Left kidney (tissue), 8 donors: Measurements from ENCODE around the gene MSANTD1. TPM values are rescaled to one million over a fixed set of nuclear protein-coding genes. Genes with fewer than 3 reads are reported as not detected.
A peak's percentile ranks its signal among the peaks of the same experiment; 100 is the strongest.

Source experiments
- DNase-seq: peaks from one replicate; pipeline ENCODE4 v3.0.0-alpha.2; 2013
- long read RNA-seq, 8 donors: transcript quantifications; one replicate each; lab custom pipeline, GENCODE V29; 2026
- polyA plus RNA-seq: library from polyadenylated mRNA; unstranded; fragments of 120-200 nt; gene quantifications from one replicate; pipeline ENCODE4 v1.2.1, GENCODE V29; 2013; ENCODE audit not compliant: insufficient read length

The MSANTD1 gene
- 0.88 TPM for polyA plus RNA-seq
- long read RNA-seq, donor 1: 0 reads
- long read RNA-seq, donor 2: 0 reads
- long read RNA-seq, donor 3: 0 reads
- long read RNA-seq, donor 4: 0 reads
- long read RNA-seq, donor 5: 0 reads
- long read RNA-seq, donor 6: 0 reads
- long read RNA-seq, donor 7: 0 reads
- long read RNA-seq, donor 8: 0 reads

DNA sequence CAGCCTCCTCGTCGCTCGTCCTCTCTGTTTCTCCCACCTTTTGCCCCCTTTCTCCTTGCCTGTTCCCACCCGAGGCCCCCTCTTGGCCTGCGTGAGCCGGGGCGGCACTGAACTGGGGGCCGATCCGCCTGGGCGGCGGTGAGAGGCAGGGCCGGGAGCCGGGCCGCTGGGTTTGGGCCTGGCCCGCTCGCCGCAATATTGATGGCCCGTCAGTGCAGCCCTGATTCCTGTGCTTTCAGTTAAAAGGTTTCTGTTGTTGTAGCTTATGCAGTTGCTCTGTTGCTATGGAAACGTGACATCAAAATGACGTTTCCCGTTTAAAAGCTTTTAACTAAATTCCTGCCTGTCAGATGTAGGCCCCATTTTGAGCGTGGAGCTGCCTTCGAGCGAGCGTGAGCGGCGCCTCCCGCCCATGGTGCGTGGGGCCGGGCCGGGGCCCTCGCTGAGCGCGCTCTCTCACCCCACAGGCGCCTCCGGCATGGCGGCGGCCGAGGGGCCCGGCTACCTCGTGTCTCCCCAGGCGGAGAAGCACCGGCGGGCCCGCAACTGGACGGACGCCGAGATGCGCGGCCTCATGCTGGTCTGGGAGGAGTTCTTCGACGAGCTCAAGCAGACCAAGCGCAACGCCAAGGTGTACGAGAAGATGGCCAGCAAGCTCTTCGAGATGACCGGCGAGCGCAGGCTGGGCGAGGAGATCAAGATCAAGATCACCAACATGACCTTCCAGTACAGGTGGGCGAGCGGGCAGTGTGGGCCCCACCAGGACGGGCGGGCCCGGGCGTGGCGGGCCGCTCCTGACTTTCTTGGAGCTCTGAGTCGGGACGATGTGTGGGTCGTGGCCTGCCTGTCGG, at the start of gene MSANTD1:
Gene MSANTD1, plus strand, starts transcription at position 349 of the 851 bp plus-strand sequence. Its CDS starts 64 bp downstream, at position 413.
- DNase-seq: peak; percentile 79

DNA sequence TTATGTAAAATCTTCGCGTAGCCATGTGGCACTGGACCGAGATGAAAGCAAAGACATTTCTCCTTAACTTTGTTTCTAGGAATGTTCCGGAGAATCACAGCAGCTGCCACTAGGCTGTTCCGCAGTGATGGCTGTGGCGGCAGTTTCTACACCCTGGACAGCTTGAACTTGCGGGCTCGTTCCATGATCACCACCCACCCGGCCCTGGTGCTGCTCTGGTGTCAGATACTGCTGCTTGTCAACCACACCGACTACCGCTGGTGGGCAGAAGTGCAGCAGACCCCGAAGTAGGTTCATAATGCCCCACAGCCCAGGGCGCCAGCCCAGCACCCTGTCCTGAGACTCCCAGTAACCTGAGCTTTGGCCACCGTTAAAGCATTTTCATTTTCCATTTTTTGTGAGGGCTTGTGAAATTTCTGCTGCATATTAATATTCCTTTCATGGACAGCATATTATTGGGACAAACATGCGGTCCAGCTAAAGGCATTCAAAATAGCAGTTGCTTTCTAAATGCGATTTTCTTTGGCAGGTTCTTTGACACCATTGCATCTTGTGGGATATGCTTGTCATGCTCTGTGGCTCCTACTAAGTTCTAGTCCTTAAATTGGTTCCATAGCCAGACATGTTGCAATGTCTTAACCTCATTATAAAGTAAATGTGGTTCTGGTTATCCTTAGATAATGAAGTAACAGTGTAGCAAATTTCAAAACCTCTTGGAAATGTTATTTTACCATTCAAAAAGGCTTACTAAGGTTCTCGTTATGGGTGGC, 49.1 kb upstream of the MSANTD1 start:
- DNase-seq: no peak

DNA sequence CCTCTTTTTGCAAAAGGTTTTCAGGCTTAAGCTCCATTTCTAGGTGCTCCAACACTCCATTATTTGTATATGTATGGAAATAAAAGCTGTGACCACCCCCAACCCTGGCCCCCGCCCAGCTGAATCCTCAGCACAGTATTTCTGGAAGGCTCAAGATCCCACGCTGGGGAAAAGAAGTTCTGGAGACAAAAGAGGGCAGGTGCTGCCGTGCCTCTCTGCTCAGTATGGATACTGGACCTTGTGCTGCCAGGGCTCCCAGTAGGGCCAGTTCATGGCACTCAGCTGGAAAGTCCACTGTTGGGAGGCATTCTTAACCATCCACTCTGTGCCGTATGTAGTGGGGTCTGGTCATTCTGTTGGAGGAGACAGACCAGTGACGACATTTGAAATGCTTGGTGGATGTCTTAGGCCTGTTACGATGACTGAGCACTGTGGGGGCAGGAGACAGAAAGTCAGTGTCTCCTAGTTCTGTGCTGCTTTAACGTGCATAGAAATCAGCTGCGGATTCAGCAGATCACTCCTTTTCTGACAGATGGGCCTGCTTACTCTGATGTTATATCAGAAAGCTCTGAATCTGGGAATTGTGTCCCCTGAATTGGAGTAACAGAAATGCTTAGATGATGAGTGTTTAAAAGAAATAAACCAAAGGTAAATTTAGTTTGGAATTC, 48.4 kb upstream of the MSANTD1 start:
- no peak for DNase-seq

DNA sequence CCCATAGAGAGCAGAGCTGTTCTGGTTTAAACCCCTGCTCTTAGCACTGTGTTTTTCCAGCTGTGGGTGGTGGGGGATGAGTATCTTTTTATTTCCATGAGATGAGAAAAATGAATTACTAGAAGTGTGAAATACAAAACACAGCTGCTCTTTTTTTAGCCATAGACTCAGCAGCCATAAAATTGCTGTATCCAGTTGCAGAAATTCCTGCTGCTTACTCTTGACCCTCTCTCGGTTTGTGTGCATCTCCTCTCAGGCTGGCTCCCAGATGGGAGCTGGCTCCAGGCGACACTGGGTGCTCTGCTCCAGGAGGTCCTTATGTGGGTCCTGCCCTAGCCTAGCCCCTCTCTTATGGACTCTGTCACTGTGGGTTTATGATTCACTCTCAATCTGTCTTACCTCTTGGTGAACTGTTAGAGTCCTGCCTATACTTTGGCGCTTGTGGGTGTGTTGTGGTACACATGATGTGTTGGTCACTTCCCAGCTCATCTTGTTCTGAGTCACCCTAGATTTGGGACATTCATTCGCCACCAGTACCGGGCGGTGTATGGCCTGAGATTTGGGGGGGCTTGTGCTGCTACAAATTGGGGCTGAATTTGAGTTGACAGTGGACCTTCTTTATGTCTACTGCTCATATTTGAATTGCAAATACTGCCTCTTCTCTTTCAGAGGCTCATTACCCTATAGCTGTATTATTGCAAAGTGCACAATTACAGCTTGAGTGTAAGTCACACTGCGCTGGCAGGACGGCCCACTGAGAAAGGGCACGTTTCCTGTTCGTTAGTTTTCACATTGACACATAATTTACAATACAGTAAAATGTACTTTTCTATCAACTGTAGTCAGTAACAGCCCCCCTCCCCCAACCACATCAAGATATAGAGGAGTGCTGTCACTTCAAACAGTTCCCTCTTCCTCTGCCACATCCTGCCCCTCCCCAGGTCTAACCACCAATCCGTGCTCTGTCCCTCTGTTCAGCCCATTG, 46.9 kb upstream of the MSANTD1 start:
- peak; percentile 30 for DNase-seq

DNA sequence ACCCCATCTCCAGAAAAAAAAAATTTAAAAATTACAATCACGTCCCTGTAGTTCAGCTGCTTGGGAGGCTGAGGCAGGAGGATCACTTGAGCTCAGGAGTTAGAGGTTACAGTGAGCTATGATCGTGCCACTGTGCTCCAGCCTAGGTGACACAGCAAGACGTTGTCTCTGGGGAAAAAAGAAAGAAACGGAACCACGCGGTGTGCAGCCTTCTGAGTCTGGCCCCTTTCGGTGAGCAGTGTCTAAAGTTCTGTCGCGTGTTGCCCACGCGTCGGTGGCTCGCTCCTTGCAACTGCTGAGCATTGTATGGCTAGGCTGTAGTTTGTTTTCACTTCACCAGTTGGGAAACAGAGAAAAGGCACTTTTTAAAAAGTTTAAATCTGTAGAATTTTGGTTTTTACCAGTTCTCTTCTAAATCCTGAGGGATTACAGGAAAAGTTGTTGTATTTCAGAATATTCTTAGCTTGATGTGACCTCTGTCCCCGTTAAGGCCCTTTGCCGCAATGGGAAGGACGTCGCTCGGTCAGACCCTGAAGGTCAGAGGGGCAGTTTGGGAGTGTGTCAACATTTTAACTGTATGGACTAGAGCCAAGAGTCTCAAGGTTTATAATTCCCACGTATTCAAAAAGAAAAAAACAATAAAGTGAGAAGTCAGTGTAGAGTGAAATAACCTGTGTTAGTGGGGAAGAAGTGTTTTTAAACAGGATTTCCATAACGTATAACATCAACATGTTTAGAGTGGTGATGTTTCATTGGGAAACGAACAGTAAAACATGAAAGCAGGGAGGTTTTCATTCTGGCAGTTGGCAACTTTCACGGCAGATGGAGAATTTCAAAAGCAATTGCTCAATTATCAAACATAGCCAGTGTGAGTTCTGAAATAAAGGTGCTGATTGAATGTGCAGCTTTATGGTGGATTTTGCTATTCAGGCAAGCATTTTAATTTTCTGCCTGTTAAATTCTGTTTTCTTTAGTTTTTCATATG, 45.8 kb upstream of the MSANTD1 start:
- no peak for DNase-seq

DNA sequence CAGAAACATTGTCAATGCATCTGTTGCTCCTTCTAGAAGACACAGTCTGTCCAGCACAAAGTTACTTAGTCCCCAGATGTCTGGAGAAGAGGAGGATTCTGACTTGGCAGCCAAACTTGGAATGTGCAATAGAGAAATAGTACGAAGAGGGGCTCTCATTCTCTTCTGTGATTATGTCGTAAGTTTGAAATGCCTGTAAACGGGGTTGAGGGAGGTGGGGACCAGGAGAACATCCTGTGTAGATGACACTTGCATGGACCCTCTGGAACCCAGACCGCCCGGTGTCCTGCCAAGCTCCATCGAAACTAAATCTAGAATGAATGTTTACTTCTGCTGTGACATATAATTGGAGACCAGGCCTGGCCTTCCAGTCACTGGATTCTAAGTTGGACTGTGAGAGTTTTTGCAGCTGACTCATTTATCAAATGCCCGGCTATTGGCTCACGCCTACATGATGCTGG, 45.0 kb upstream of the MSANTD1 start:
- no peak for DNase-seq

DNA sequence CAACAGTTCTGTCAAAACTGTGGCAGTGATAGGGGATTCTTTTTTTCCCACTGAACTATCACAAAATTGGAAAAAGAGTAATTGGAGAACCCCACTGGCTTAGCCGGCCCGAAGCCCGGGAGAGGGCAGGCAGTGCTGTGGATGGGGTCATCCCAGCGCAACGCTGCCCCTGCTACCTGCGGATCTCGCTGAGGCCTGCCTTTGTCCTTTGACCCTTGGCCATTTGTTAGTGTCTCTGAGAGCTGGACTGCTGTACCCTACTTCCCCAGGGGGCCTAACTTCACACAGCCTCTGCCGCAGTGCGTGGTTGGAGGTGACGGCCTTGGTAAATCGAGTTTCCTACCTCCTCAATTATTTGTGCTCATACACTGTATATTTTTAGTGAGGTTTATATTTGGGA, 43.0 kb upstream of the MSANTD1 start:
- no peak for DNase-seq

DNA sequence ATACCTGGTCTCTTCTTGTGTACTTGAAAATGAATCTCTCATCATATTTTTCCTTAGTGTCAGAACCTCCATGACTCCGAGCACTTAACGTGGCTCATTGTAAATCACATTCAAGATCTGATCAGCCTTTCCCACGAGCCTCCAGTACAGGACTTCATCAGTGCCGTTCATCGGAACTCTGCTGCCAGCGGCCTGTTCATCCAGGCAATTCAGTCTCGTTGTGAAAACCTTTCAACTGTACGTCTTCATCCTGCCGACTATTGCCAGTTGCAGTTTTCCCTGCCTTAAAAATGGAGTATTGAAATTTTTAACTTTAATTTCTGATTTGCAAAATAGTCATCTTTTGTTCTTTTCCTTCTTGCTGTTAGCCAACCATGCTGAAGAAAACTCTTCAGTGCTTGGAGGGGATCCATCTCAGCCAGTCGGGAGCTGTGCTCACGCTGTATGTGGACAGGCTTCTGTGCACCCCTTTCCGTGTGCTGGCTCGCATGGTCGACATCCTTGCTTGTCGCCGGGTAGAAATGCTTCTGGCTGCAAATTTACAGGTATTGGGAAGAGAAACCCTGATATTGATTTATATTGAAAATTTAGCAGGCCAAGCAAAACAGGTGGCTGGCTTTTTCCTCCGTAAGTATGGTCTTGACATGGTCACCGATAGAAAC, 42.4 kb upstream of the MSANTD1 start:
- no peak for DNase-seq

DNA sequence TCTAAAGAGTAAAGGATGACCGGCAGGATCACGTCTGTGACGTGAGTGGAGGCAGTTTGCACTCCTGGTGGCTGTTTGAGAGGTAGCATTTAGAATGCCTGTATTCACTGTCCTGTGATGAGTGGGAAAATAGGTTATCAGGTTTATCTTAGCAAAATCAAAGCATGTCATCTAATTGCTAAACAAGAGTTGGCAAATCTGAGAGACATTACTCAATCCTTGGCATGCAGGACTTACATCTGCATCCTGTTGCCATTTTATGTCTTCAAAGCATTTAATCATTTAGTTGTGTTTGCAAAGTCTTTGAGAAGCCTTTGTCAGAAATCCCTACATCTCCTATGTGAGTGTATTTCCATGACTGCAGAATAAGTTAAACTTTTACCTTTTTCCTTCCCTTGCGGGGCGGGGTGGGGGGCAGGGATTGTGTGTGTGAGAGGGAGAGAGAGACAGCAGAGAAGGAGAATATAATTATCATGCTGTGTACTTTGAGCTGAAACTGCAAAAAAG, 41.4 kb upstream of the MSANTD1 start:
- no peak for DNase-seq

DNA sequence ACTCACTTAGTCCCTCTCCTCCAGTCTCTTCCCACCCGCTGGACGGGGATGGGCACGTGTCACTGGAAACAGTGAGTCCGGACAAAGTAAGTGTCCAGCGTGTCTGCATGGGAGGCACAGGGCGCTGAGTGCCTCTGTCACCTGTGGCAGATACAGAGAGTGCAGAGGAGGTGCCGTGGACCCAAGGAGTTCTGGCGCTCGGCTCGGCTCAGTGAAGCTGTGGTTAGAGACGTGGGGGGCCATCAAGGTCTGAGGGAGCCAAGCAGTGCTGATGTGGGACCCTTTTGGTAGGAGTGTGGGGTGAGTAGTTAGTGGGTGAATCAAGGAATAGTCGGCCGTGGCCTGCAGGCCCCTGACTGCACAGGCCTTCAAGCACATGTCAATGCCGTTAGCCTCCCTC, 40.1 kb upstream of the MSANTD1 start:
- no peak for DNase-seq

DNA sequence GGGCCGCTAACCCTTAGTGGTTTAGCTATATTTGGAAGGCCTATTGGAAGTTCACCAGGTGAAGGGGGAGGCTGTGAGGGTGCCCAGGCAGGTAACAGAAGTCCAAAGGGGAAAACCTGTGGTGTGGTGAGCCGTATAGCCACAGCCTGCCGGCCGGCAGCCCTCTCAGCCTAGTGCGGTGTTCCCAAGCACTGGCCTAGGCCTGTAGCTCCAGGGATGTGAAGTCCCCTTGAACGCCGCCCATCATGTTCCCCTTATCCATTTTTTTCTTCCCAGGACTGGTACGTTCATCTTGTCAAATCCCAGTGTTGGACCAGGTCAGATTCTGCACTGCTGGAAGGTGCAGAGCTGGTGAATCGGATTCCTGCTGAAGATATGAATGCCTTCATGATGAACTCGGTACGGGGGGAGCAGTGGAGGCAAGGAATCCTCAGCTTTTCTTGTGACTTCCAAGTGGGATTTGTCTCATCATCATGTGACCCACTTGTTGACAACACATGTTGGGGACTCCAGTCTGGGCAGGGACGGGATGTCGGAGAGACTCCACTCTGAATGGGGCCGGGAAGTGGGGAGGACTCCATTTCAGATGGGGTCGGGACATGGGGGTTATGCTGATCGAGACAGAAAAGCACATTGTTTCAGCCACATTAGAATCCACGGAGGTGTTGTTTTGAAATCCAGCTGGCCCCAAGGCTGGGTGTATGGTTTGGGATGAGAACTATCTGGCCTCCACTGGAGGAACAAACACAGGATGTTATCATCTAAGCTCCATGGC, 39.2 kb upstream of the MSANTD1 start:
- DNase-seq: no peak

DNA sequence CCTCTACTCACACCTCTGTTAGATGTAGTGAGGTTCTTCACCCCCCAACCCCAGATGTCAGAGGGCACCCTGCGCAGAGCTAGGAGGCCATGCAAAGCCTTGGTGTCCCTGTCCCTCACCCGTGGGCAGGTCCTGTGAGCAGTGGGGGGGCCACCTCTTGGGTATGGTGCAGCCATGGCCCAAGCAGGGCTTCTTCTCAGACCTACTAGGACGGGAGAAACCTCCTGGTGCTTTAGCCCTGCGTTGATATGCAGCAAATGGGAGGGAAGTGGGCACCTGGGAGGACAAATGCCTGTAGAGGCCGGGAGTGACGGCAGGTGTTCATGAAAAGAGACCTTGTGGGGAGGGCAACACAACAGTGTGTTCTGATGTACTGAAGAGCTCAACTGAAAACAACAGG, 38.5 kb upstream of the MSANTD1 start:
- no peak for DNase-seq

DNA sequence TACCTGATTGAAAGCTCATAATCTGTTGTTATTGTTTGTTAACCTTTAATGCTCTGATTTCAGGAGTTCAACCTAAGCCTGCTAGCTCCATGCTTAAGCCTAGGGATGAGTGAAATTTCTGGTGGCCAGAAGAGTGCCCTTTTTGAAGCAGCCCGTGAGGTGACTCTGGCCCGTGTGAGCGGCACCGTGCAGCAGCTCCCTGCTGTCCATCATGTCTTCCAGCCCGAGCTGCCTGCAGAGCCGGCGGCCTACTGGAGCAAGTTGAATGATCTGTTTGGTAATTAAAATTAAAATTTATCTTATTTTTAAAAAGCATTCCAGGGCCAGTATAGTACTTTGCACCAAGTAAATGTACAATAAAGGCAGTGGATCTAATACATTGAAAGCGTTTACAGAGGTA, 37.1 kb upstream of the MSANTD1 start:
- DNase-seq: no peak

DNA sequence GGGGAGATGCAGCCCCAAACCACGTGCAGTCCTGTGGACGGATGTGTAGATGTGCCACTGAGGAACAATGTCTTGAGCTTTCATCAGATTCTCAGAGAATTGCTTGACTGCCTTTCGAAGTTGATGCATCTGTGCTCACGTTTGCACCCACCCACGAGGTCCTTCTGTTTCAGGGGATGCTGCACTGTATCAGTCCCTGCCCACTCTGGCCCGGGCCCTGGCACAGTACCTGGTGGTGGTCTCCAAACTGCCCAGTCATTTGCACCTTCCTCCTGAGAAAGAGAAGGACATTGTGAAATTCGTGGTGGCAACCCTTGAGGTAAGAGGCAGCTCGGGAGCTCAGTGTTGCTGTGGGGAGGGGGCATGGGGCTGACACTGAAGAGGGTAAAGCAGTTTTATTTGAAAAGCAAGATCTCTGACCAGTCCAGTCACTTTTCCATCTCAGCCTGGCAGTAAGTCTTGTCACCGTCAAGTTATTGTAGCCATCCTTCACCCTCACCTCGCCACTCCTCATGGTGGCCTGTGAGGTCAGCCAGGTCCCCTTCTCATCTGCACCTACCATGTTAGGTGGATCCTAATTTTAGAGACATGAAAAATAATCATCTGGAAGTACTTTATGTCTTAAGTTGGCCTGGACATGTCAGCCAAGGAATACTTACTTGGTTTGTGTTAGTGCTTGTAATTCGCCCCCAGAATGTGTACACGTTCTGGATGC, 36.4 kb upstream of the MSANTD1 start:
- no peak for DNase-seq

DNA sequence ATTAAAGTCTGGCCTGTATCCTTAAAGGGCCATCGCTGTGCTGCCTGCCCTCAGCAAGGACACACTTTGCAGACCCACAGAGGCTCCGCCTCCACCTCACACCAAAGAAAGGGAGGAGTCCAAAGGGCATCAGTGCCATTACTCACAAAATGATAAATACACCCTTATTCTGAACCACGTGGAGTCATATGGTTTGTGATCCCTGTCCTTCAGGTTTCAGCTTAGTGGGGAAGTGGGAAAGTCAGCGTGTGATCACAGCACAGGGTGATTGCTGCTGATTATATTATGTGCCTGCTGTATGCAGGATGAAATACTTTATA, 35.9 kb upstream of the MSANTD1 start:
- no peak for DNase-seq

DNA sequence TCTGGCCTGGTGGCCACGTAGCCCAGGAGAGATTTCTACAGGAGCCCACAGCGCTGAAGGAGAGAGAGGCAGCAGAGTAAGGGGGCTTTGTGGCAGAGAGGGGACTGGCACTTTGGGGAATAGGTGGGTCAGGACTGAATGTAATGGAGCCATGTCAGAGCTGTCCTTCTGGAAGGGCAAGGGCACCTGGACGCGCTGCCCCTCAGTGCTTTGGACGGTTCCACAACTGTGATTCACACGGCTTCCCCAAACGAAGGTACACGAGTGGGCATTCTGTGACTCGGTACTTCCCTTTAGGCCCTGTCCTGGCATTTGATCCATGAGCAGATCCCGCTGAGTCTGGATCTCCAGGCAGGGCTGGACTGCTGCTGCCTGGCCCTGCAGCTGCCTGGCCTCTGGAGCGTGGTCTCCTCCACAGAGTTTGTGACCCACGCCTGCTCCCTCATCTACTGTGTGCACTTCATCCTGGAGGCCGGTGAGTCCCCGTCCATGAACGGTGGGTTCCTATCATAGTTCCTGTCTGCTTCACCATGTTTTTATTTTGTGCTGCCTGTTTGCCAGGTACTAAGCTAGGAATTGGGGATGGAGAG, 35.2 kb upstream of the MSANTD1 start:
- no peak for DNase-seq

DNA sequence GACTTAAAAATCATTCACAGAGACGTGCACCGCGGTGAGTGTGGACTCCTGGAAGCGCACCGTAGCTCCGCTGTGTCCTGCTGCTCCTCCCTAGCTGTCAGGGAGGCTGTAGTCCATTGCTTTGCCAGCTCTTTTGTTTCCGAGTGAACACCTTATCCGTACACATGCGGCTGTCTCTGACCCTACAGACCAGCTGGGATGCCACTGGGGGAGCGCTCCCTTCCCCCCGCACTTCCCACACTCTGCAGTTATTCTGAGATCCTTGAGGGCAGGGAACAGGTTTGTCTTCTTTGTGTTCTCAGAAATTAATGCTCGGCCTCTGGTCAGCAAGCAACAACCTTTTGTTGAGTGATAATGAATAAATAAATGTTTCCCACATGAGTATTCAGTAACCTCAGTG, 33.7 kb upstream of the MSANTD1 start:
- no peak for DNase-seq
